ENCODE data around the gene MAPK9. TPM values are rescaled to one million over a fixed set of nuclear protein-coding genes. Genes with fewer than 3 reads are reported as not detected.
A peak's percentile ranks its signal among the peaks of the same experiment; 100 is the strongest.

Gene MAPK9
- total RNA-seq, 1 donor from 2014 or later, result 31.8 TPM

- Mint-ChIP-seq H3K9me3 (ENCODE audit: unreplicated experiment) (peaks cover 28% of the 10 kb centered on the region), H3K27me3 (ENCODE audit: unreplicated experiment) (no peaks in the 10 kb centered on the region), H3K4me1 (ENCODE audit: unreplicated experiment) (no peaks in the 10 kb centered on the region), H3K27ac (ENCODE audit: unreplicated experiment) (no peak overlapping the region), H3K36me3 (ENCODE audit: unreplicated experiment) (no peaks in the 10 kb centered on the region), H3K4me3 (ENCODE audit: unreplicated experiment) (no peak overlapping the region)
- TF ChIP-seq, protein P1, sequence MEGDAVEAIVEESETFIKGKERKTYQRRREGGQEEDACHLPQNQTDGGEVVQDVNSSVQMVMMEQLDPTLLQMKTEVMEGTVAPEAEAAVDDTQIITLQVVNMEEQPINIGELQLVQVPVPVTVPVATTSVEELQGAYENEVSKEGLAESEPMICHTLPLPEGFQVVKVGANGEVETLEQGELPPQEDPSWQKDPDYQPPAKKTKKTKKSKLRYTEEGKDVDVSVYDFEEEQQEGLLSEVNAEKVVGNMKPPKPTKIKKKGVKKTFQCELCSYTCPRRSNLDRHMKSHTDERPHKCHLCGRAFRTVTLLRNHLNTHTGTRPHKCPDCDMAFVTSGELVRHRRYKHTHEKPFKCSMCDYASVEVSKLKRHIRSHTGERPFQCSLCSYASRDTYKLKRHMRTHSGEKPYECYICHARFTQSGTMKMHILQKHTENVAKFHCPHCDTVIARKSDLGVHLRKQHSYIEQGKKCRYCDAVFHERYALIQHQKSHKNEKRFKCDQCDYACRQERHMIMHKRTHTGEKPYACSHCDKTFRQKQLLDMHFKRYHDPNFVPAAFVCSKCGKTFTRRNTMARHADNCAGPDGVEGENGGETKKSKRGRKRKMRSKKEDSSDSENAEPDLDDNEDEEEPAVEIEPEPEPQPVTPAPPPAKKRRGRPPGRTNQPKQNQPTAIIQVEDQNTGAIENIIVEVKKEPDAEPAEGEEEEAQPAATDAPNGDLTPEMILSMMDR (IDR thresholded peaks at IDR 0.05), result no peak
- DNase-seq (ENCODE audit: extremely low spot score, unreplicated experiment), result peak; percentile 81
Measured at GRCh38 chr5:180214870-180215770, 76.8 kb downstream of the MAPK9 start.

DNA sequence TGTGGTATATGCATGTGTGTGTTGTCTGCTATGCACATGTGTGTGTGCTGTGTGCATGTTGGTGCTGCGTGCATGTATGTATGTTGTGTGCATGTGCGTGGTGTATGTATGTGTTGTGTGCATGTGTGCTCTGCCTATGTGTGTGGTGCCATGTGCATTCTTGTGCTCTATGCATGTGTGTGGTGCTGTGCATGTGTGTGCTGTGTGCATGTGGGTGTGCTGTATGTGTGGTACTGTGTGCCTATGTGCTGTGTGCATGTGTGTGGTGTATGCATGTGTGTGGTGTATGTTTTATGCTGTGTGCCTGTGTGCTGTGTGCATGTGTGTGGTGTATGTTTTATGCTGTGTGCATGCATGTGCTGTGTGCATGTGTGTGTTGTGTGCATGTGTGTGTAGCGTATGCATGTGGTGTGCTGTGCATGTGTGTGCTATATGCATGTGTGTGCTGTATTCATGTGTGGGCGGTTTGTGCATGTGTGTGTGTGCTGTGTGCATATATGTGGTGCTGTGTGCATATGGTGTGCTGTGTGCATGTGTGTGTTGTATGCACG, 78.2 kb downstream of the MAPK9 start:
- no peaks in the 10 kb centered on the region for H3K4me1 Mint-ChIP-seq (ENCODE audit: unreplicated experiment)
- H3K9me3 Mint-ChIP-seq (ENCODE audit: unreplicated experiment), result peaks cover 14% of the 10 kb centered on the region
- TF ChIP-seq, protein P1 (IDR thresholded peaks at IDR 0.05), result no peak
- no peak for DNase-seq (ENCODE audit: extremely low spot score, unreplicated experiment)
- H3K27me3 Mint-ChIP-seq (ENCODE audit: unreplicated experiment), result no peaks in the 10 kb centered on the region
- H3K27ac Mint-ChIP-seq (ENCODE audit: unreplicated experiment), result no peak overlapping the region
- no peak overlapping the region for H3K4me3 Mint-ChIP-seq (ENCODE audit: unreplicated experiment)
- H3K36me3 Mint-ChIP-seq (ENCODE audit: unreplicated experiment), result no peaks in the 10 kb centered on the region

- peaks cover 3% of the 10 kb centered on the region for H3K27me3 Mint-ChIP-seq (ENCODE audit: unreplicated experiment)
- H3K9me3 Mint-ChIP-seq (ENCODE audit: unreplicated experiment), result peaks cover 9% of the 10 kb centered on the region
- DNase-seq (ENCODE audit: extremely low spot score, unreplicated experiment), result no peak
- TF ChIP-seq, protein P1 (IDR thresholded peaks at IDR 0.05), result no peak
- no peak overlapping the region for H3K27ac Mint-ChIP-seq (ENCODE audit: unreplicated experiment)
- H3K4me1 Mint-ChIP-seq (ENCODE audit: unreplicated experiment), result peaks cover 3% of the 10 kb centered on the region
- H3K36me3 Mint-ChIP-seq (ENCODE audit: unreplicated experiment), result no peaks in the 10 kb centered on the region
- no peak overlapping the region for H3K4me3 Mint-ChIP-seq (ENCODE audit: unreplicated experiment)
Measured at GRCh38 chr5:180213256-180213600, 78.7 kb downstream of the MAPK9 start.

- no peak overlapping the region for H3K4me3 Mint-ChIP-seq (ENCODE audit: unreplicated experiment)
- TF ChIP-seq, protein P1 (IDR thresholded peaks at IDR 0.05), result no peak
- H3K27me3 Mint-ChIP-seq (ENCODE audit: unreplicated experiment), result peaks cover 5% of the 10 kb centered on the region
- DNase-seq (ENCODE audit: extremely low spot score, unreplicated experiment), result no peak
- peaks cover 6% of the 10 kb centered on the region for H3K9me3 Mint-ChIP-seq (ENCODE audit: unreplicated experiment)
- no peaks in the 10 kb centered on the region for H3K36me3 Mint-ChIP-seq (ENCODE audit: unreplicated experiment)
- peaks cover 4% of the 10 kb centered on the region for H3K4me1 Mint-ChIP-seq (ENCODE audit: unreplicated experiment)
- no peak overlapping the region for H3K27ac Mint-ChIP-seq (ENCODE audit: unreplicated experiment)
Measured at GRCh38 chr5:180212363-180213255, 79.3 kb downstream of the MAPK9 start.

DNA sequence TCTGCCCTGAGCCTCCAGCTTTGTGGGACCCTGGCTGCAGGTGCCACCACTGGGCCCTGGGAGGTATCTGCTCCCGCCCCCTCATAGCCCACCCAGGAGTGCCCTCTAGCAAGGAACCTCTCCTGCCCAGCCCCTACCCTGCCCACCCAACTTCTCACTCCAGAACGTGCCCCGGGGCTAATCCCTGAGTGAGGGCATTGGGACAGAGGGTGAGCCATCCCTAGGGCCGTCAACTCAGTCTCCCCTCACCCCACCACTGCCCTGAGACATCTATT, 80.2 kb downstream of the MAPK9 start:
- Mint-ChIP-seq H3K4me3 (ENCODE audit: unreplicated experiment) (no peak overlapping the region), H3K36me3 (ENCODE audit: unreplicated experiment) (no peaks in the 10 kb centered on the region), H3K27me3 (ENCODE audit: unreplicated experiment) (peaks cover 5% of the 10 kb centered on the region), H3K27ac (ENCODE audit: unreplicated experiment) (no peak overlapping the region), H3K9me3 (ENCODE audit: unreplicated experiment) (peaks cover 6% of the 10 kb centered on the region), H3K4me1 (ENCODE audit: unreplicated experiment) (peaks cover 4% of the 10 kb centered on the region)
- TF ChIP-seq, protein P1 (IDR thresholded peaks at IDR 0.05), result no peak
- DNase-seq (ENCODE audit: extremely low spot score, unreplicated experiment), result no peak
